ENCODE results near the gene KRTAP12-3.

KRTAP12-3 gene

GRCh38 chr21:44697811-44698734, 40.3 kb downstream of the KRTAP12-3 start:
- intact Hi-C loops (cut with DNase I): no loop called here
- peak in 2 of 42 donors; percentile 25 to 32 for DNase-seq

- peak in 4 of 42 donors; percentile 10 to 20 (median 11) for DNase-seq
- intact Hi-C loops (cut with DNase I): no loop called here
Observed at GRCh38 chr21:44699502-44700001, 41.8 kb downstream of the KRTAP12-3 start.

GRCh38 chr21:44700101-44701022, 42.6 kb downstream of the KRTAP12-3 start:
- intact Hi-C loops (cut with DNase I): no loop called here
- DNase-seq: peak in 5 of 42 donors; percentile 2 to 28 (median 15)

GRCh38 chr21:44701023-44701400, 43.3 kb downstream of the KRTAP12-3 start:
- peak in 4 of 42 donors; percentile 2 to 25 (median 14) for DNase-seq
- intact Hi-C loops (cut with DNase I): no loop called here

GRCh38 chr21:44701541-44701940, 43.8 kb downstream of the KRTAP12-3 start:
- intact Hi-C loops (cut with DNase I): no loop called here
- DNase-seq: peak in 6 of 42 donors; percentile 2 to 27 (median 10)

GRCh38 chr21:44702111-44702972, 44.6 kb downstream of the KRTAP12-3 start:
- DNase-seq: peak in 8 of 42 donors; percentile 1 to 21 (median 10)
- intact Hi-C loops (cut with DNase I): no loop called here

GRCh38 chr21:44702973-44703730, 45.4 kb downstream of the KRTAP12-3 start:
- peak in 11 of 42 donors; percentile 3 to 29 (median 6) for DNase-seq
- intact Hi-C loops (cut with DNase I): no loop called here

- peak in 10 of 42 donors; percentile 3 to 37 (median 14) for DNase-seq
- intact Hi-C loops (cut with DNase I): no loop called here
Observed at GRCh38 chr21:44703731-44704635, 46.3 kb downstream of the KRTAP12-3 start.

- peak in 11 of 42 donors; percentile 2 to 28 (median 11) for DNase-seq
- intact Hi-C loops (cut with DNase I): no loop called here
Observed at GRCh38 chr21:44704636-44705001, 46.9 kb downstream of the KRTAP12-3 start.

- intact Hi-C loops (cut with DNase I): no loop called here
- DNase-seq: peak in 35 of 42 donors; percentile 8 to 76 (median 43)
Observed at GRCh38 chr21:44706026-44706705, 48.4 kb downstream of the KRTAP12-3 start.

- intact Hi-C loops (cut with DNase I): no loop called here
- DNase-seq: peak in 8 of 42 donors; percentile 6 to 41 (median 26)
Observed at GRCh38 chr21:44706706-44707581, 49.2 kb downstream of the KRTAP12-3 start.
